ENCODE results near the gene BDP1.

DNA sequence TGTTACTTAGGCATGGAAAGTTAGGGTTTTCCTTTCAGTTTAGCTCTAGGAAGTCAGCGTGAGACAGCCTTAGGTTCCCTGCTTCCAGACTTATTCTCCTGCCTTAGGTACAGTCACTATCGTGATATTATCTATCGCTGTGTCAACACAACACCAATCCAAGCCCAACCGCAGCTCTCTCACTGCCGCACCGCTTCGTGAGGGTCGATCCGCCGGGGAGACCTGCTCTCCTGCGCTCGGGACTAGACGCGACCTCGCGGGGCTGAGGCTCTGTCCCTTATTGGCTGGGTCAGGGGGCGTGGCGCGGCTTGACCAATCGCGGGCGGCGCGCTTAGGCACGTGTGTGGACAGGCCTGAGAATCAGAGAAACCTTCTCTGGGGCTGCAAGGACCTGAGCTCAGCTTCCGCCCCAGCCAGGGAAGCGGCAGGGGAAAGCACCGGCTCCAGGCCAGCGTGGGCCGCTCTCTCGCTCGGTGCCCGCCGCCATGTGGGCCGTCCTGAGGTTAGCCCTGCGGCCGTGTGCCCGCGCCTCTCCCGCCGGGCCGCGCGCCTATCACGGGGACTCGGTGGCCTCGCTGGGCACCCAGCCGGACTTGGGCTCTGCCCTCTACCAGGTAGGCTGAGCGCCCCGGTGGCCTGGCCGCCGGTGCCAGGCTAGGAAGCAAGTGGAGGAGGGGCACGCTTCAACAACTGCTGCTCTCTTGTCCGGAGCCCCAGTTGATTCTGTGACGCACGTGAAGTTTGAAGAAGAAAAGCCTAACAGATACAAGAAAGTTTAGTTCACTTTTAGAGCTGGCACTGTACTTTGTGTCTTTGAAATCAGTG, 131.7 kb downstream of the BDP1 start, which contains the start of gene MCCC2:
- TF ChIP-seq, protein P1, sequence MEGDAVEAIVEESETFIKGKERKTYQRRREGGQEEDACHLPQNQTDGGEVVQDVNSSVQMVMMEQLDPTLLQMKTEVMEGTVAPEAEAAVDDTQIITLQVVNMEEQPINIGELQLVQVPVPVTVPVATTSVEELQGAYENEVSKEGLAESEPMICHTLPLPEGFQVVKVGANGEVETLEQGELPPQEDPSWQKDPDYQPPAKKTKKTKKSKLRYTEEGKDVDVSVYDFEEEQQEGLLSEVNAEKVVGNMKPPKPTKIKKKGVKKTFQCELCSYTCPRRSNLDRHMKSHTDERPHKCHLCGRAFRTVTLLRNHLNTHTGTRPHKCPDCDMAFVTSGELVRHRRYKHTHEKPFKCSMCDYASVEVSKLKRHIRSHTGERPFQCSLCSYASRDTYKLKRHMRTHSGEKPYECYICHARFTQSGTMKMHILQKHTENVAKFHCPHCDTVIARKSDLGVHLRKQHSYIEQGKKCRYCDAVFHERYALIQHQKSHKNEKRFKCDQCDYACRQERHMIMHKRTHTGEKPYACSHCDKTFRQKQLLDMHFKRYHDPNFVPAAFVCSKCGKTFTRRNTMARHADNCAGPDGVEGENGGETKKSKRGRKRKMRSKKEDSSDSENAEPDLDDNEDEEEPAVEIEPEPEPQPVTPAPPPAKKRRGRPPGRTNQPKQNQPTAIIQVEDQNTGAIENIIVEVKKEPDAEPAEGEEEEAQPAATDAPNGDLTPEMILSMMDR (IDR thresholded peaks at IDR 0.05 in 8 of 11, conservative IDR thresholded peaks at IDR 0.05 in 3 of 11): no peak
- peak in 1 of 3 donors; percentile 40 for TF ChIP-seq POLR2A (IDR thresholded peaks at IDR 0.05)
